HPDE6-E6E7 (cell line): Measurements from ENCODE around the gene FAM83F.
"Not testable (repeated sequence)": the region's sequence is repeated elsewhere in the genome, so short reads cannot be mapped to it uniquely, and the experiment has no call there.

Experiments used
- DNase-seq: peaks from one replicate; pipeline ENCODE4 v3.0.0; 2011; ENCODE audit warnings: missing footprints; ENCODE audit errors: extremely low spot score

Gene FAM83F

GRCh38 chr22:40015358-40015976, 20.7 kb downstream of the FAM83F start:
- no peak for DNase-seq

- DNase-seq, result no peak
Measured at GRCh38 chr22:40018051-40018450, 23.3 kb downstream of the FAM83F start.

- no peak for DNase-seq
Measured at GRCh38 chr22:40019100-40019499, 24.3 kb downstream of the FAM83F start.

GRCh38 chr22:40020956-40021355, 26.2 kb downstream of the FAM83F start:
- no peak for DNase-seq

- DNase-seq, result no peak
Measured at GRCh38 chr22:40021401-40022000, 26.7 kb downstream of the FAM83F start.

GRCh38 chr22:40022536-40023240, 27.9 kb downstream of the FAM83F start:
- DNase-seq, result peak; percentile 49

- no peak for DNase-seq
Measured at GRCh38 chr22:40023341-40023841, 28.6 kb downstream of the FAM83F start.

- DNase-seq, result peak; percentile 69
Measured at GRCh38 chr22:40024201-40025061, 29.7 kb downstream of the FAM83F start.

GRCh38 chr22:40025062-40025379, 30.3 kb downstream of the FAM83F start:
- not testable (repeated sequence) for DNase-seq

- no peak for DNase-seq
Measured at GRCh38 chr22:40025856-40026255, 31.1 kb downstream of the FAM83F start.

GRCh38 chr22:40026641-40027040, 31.9 kb downstream of the FAM83F start:
- no peak for DNase-seq

- DNase-seq, result no peak
Measured at GRCh38 chr22:40027191-40028097, 32.7 kb downstream of the FAM83F start.

GRCh38 chr22:40028098-40028425, 33.3 kb downstream of the FAM83F start:
- no peak for DNase-seq

GRCh38 chr22:40029189-40029890, 34.6 kb downstream of the FAM83F start:
- DNase-seq, result no peak

GRCh38 chr22:40030026-40030757, 35.4 kb downstream of the FAM83F start:
- no peak for DNase-seq

- no peak for DNase-seq
Measured at GRCh38 chr22:40030758-40031095, 36.0 kb downstream of the FAM83F start.

GRCh38 chr22:40031766-40032470, 37.2 kb downstream of the FAM83F start:
- no peak for DNase-seq

GRCh38 chr22:40033586-40034380, 39.0 kb downstream of the FAM83F start:
- no peak for DNase-seq

- no peak for DNase-seq
Measured at GRCh38 chr22:40035351-40035750, 40.6 kb downstream of the FAM83F start.
